HG03457 (cell line): Measurements from ENCODE around the gene PGAM2.
"Not testable (repeated sequence)": the region's sequence is repeated elsewhere in the genome, so short reads cannot be mapped to it uniquely, and the experiment has no call there.

Source experiments
- ATAC-seq: cut with Tn5 transposase; IDR thresholded peaks from one replicate; pipeline ENCODE4 v1.9.1; 2021; ENCODE audit warnings: moderate number of reproducible peaks; ENCODE audit not compliant: unreplicated experiment

The PGAM2 gene

GRCh38 chr7:44052771-44053365 lies 12.5 kb downstream of the PGAM2 start:
- no peak for ATAC-seq

GRCh38 chr7:44051611-44052220 lies 13.7 kb downstream of the PGAM2 start:
- no peak for ATAC-seq

GRCh38 chr7:44050915-44051560 lies 14.3 kb downstream of the PGAM2 start:
- ATAC-seq: no peak

- no peak for ATAC-seq
Observed at GRCh38 chr7:44050121-44050914, 15.0 kb downstream of the PGAM2 start.

GRCh38 chr7:44048031-44048795 lies 17.2 kb downstream of the PGAM2 start:
- no peak for ATAC-seq

- ATAC-seq: peak; percentile 49
Observed at GRCh38 chr7:44046321-44047061, 18.9 kb downstream of the PGAM2 start.

- no peak for ATAC-seq
Observed at GRCh38 chr7:44045226-44046014, 19.9 kb downstream of the PGAM2 start.

GRCh38 chr7:44044315-44045225 lies 20.8 kb downstream of the PGAM2 start, which contains the start of gene DBNL:
TSS of gene DBNL (plus strand) at chr7:44044702. CDS start at chr7:44044738, 36 bp downstream.
- peak; percentile 53 for ATAC-seq

- no peak for ATAC-seq
Observed at GRCh38 chr7:44043902-44044301, 21.5 kb downstream of the PGAM2 start.

GRCh38 chr7:44042221-44042620 lies 23.1 kb downstream of the PGAM2 start:
- no peak for ATAC-seq

GRCh38 chr7:44040493-44040891 lies 24.9 kb downstream of the PGAM2 start:
- ATAC-seq: not testable (repeated sequence)

- ATAC-seq: not testable (repeated sequence)
Observed at GRCh38 chr7:44039800-44040492, 25.4 kb downstream of the PGAM2 start.

- ATAC-seq: peak; percentile 41
Observed at GRCh38 chr7:44038961-44039558, 26.3 kb downstream of the PGAM2 start.

- not testable (repeated sequence) for ATAC-seq
Observed at GRCh38 chr7:44038553-44038952, 26.8 kb downstream of the PGAM2 start.

GRCh38 chr7:44037951-44038350 lies 27.4 kb downstream of the PGAM2 start:
- ATAC-seq: not testable (repeated sequence)

GRCh38 chr7:44036364-44036763 lies 29.0 kb downstream of the PGAM2 start:
- ATAC-seq: not testable (repeated sequence)
